GM12874 (cell line): ENCODE measurements around the gene PARD3.

Experiments used
- TF ChIP-seq, protein P1 (sequence below): IDR thresholded peaks from 2 replicates; pipeline ENCODE4 v1.5.1; 2011; ENCODE audit warnings: low read depth, mild to moderate bottlenecking, control low read depth, low read length, moderate library complexity; ENCODE audit not compliant: insufficient read depth

Gene PARD3

DNA sequence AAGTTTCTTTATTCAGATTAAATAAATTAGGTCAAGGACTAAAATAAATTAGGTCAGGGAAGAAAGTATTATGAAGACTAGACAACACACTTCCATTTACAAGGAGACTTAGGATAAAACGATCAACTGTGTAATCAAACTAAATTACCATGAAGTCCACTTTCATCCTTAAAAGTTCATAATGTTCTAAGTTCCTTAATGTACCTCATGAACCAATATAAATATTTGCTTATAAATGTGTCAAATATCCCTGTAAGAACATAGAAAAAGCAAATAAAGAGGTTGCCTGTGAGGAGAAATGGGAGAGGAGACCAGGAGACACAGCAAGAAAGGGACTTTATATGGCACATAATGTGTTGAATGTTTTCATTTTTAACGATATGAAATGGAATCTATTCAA is 345.6 kb downstream of the PARD3 start:
- TF ChIP-seq, protein P1, sequence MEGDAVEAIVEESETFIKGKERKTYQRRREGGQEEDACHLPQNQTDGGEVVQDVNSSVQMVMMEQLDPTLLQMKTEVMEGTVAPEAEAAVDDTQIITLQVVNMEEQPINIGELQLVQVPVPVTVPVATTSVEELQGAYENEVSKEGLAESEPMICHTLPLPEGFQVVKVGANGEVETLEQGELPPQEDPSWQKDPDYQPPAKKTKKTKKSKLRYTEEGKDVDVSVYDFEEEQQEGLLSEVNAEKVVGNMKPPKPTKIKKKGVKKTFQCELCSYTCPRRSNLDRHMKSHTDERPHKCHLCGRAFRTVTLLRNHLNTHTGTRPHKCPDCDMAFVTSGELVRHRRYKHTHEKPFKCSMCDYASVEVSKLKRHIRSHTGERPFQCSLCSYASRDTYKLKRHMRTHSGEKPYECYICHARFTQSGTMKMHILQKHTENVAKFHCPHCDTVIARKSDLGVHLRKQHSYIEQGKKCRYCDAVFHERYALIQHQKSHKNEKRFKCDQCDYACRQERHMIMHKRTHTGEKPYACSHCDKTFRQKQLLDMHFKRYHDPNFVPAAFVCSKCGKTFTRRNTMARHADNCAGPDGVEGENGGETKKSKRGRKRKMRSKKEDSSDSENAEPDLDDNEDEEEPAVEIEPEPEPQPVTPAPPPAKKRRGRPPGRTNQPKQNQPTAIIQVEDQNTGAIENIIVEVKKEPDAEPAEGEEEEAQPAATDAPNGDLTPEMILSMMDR = no peak

DNA sequence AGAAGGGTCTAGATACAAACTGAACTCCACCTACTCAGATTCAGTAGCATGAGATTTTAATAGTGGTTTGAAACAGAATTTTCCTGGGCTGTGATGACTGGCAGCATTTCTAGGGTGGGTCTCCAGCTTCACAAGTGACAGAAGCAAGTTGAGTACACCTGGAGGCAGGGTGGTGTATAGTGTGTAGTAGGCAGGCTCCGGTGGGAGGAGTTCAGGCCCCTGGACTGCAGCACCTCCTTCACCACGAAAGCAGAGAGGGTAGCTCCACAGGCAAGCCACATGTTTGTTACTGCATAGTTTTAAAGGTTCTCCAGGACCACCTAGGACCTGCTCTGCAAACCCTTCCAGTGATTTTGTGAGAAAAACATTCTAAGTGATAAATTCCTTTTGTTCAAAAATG is 347.2 kb downstream of the PARD3 start:
- TF ChIP-seq, protein P1 = no peak

DNA sequence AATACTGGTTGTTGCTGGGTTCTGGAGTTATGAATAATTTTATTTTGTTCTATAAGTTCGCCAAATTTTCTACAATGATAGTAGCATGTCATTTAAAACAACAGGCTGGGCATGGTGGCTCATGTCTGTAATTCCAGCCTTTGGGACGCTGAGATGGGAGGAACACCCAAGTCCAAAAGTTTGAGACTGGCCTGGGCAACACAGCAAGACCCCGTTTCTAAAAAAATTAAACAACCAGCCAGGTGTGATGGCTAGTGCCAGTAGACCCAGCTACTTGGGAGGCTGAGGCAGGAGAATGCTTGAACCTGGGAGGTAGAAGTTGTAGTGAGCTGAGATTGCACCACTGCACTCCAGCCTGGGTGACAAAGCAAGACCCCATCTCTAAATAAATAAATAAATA is 347.7 kb downstream of the PARD3 start:
- TF ChIP-seq, protein P1 = no peak

DNA sequence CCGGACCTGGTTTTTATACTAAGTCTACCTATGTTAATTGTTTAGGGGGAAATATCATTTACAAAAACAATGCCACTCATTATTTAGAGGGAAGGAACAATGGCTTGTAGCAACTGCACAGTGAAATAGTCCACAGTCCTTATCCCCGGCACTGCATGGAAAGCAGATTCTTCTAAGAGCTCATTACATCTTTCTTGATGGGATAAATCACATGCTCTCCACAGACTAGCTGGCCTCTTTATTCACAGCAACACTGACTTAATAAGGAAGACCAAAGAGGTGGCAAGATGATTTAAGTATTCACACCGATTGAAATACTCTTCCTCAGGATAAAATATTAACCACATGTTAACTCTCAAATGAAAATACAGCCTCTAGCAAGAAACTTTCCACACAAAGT is 349.4 kb downstream of the PARD3 start:
- TF ChIP-seq, protein P1 = no peak

DNA sequence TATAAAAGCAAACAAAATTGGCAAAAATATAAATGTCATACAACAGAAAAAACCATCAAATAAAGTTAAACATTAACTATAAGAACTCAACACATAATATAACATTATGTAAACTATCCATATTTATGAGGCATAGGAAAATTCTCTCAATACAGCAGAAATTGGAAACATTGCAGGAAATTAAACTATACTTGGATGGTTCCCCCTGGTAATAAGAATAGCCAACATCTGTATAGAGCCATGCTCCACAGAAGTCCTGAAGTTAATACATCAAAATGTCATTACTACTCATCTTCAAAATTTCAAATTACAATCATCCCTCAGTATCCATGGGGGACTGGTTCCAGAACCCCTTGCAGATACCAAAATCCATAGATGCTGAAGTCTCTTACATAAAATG is 350.5 kb downstream of the PARD3 start:
- TF ChIP-seq, protein P1 = no peak

DNA sequence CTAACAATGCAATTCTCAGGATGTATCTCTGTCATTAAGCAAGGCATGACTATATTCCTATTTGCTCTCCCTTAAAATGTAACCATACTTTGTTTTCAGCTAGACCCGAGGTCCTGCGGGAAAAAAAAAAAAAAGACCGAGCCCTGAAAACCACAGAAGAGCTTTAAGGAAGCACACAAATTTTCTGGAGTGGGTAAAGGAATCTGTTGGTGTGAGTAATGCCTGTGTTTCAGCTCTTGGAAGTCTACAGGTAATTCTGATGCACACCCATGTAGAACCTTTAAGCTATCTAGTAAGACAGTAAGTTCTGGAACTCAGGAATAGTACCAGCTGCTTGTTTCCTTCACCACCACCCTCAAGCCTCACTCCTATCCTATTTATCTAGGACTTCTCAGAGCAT is 351.1 kb downstream of the PARD3 start:
- TF ChIP-seq, protein P1 = no peak

DNA sequence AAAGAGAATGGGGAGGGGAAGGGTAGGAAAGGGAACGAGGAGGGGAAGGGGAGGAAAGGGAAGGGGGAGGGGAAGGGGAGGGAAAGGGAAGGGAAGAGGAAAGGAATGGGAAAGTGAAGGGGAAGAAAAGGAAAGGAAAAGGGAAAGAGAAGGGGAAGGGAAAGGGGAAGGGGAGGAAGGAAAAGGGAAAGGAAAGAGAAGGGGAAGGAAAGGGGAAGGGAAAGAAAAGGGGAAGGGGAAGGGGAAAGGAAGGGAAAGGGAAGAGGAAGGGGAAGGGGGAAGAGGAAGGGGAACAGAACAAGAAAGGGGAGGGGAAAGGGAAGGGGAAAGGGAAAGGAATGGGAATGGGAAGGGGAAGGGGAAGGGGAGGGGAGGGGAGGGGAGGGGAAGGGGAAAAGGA is 352.1 kb downstream of the PARD3 start:
- TF ChIP-seq, protein P1 = no peak

DNA sequence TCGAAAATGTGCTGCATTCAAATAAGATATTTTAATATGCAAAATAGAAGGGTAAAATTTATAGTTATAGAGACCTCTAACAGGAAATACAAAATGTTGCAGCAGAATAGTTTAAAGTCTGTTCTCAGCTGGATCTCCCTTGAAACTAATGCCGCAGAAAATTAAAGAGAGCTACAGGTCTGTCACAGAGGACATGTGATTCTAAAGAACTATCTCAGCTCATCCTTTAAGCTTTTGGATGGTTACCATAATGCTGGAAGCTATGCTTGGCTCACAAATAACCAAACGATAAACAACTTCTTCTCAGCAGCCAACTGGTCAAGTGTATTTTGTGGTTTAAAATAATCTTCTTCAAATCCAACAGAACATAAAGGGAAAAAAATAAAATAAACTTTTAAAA is 353.0 kb downstream of the PARD3 start:
- TF ChIP-seq, protein P1 = no peak
